ENCODE data around the gene GAB1. TPM values are rescaled to one million over a fixed set of nuclear protein-coding genes. Genes with fewer than 3 reads are reported as not detected.

Gene GAB1
- total RNA-seq, 2 donors from 2014 or later: 48.3 to 77.3 TPM

GRCh38 chr4:143302536-143302935 lies 34.1 kb upstream of the GAB1 start:
- H3K4me1 ChIP-seq (ENCODE audit: control insufficient read depth in 1 of 2, low read depth in 2 of 2): peaks cover 3 to 24% of the 10 kb centered on the region in 2 donors
- ATAC-seq (ENCODE audit: insufficient number of reproducible peaks, low FRiP score, low read depth) (no peak), DNase-seq (ENCODE audit: low spot score) (no peak)
- no peak overlapping the region for H3K4me3 ChIP-seq
- no peaks in the 10 kb centered on the region for H3K9me3 ChIP-seq
- no peak overlapping the region for H3K27ac ChIP-seq
- no peaks in the 10 kb centered on the region for H3K36me3 ChIP-seq
- H3K27me3 ChIP-seq (replicated peaks; ENCODE audit: insufficient read depth): no peaks in the 10 kb centered on the region
- no peak for TF ChIP-seq CTCF (IDR thresholded peaks at IDR 0.05)

GRCh38 chr4:143306788-143307187 lies 29.9 kb upstream of the GAB1 start:
- Histone ChIP-seq H3K36me3 (no peaks in the 10 kb centered on the region), H3K4me3 (no peak overlapping the region), H3K27me3 (replicated peaks; ENCODE audit: insufficient read depth) (no peaks in the 10 kb centered on the region), H3K9me3 (no peaks in the 10 kb centered on the region), H3K27ac (no peak overlapping the region), H3K4me1 (ENCODE audit: control insufficient read depth in 1 of 2, low read depth in 2 of 2) (peaks cover 0 to 11% of the 10 kb centered on the region in 2 donors)
- DNase-seq (ENCODE audit: low spot score): no peak
- ATAC-seq (ENCODE audit: insufficient number of reproducible peaks, low FRiP score, low read depth): no peak
- no peak for TF ChIP-seq CTCF (IDR thresholded peaks at IDR 0.05)

GRCh38 chr4:143307531-143307930 lies 29.1 kb upstream of the GAB1 start:
- ATAC-seq (ENCODE audit: insufficient number of reproducible peaks, low FRiP score, low read depth) (no peak), DNase-seq (ENCODE audit: low spot score) (no peak)

GRCh38 chr4:143308377-143308776 lies 28.3 kb upstream of the GAB1 start:
- no peaks in the 10 kb centered on the region for H3K36me3 ChIP-seq
- no peak overlapping the region for H3K4me3 ChIP-seq
- no peaks in the 10 kb centered on the region for H3K4me1 ChIP-seq (ENCODE audit: control insufficient read depth in 1 of 2, low read depth in 2 of 2)
- ATAC-seq (ENCODE audit: insufficient number of reproducible peaks, low FRiP score, low read depth): no peak
- H3K9me3 ChIP-seq: no peaks in the 10 kb centered on the region
- DNase-seq (ENCODE audit: low spot score): no peak
- TF ChIP-seq CTCF (IDR thresholded peaks at IDR 0.05): no peak
- H3K27ac ChIP-seq: no peak overlapping the region
- no peaks in the 10 kb centered on the region for H3K27me3 ChIP-seq (replicated peaks; ENCODE audit: insufficient read depth)

More at GRCh38 chr4:143307531-143307930, 29.1 kb upstream of the GAB1 start:
- peaks cover 0 to 5% of the 10 kb centered on the region in 2 donors for H3K4me1 ChIP-seq (ENCODE audit: control insufficient read depth in 1 of 2, low read depth in 2 of 2)
- no peak overlapping the region for H3K4me3 ChIP-seq
- no peak overlapping the region for H3K27ac ChIP-seq
- TF ChIP-seq CTCF (IDR thresholded peaks at IDR 0.05): no peak
- H3K27me3 ChIP-seq (replicated peaks; ENCODE audit: insufficient read depth): no peaks in the 10 kb centered on the region
- H3K36me3 ChIP-seq: no peaks in the 10 kb centered on the region
- H3K9me3 ChIP-seq: no peaks in the 10 kb centered on the region

- no peak for TF ChIP-seq CTCF (IDR thresholded peaks at IDR 0.05)
These were observed 24.8 kb upstream of the GAB1 start for GRCh38 chr4:143311924-143312323.

More at GRCh38 chr4:143311924-143312323, 24.8 kb upstream of the GAB1 start:
- Histone ChIP-seq H3K4me1 (ENCODE audit: control insufficient read depth in 1 of 2, low read depth in 2 of 2) (peaks cover 0 to 6% of the 10 kb centered on the region in 2 donors), H3K4me3 (no peak overlapping the region), H3K27ac (no peak overlapping the region), H3K27me3 (replicated peaks; ENCODE audit: insufficient read depth) (no peaks in the 10 kb centered on the region), H3K9me3 (no peaks in the 10 kb centered on the region), H3K36me3 (no peaks in the 10 kb centered on the region)
- DNase-seq (ENCODE audit: low spot score): no peak
- no peak for ATAC-seq (ENCODE audit: insufficient number of reproducible peaks, low FRiP score, low read depth)
